Embryonic facial prominence (tissue), 1 donor: Measurements from ENCODE around the gene MMP28.

Source experiments
- DNase-seq: peaks from one replicate; pipeline ENCODE4 v3.0.0-alpha.2; 2016; ENCODE audit errors: extremely low spot score

MMP28 gene, protein sequence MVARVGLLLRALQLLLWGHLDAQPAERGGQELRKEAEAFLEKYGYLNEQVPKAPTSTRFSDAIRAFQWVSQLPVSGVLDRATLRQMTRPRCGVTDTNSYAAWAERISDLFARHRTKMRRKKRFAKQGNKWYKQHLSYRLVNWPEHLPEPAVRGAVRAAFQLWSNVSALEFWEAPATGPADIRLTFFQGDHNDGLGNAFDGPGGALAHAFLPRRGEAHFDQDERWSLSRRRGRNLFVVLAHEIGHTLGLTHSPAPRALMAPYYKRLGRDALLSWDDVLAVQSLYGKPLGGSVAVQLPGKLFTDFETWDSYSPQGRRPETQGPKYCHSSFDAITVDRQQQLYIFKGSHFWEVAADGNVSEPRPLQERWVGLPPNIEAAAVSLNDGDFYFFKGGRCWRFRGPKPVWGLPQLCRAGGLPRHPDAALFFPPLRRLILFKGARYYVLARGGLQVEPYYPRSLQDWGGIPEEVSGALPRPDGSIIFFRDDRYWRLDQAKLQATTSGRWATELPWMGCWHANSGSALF

DNA sequence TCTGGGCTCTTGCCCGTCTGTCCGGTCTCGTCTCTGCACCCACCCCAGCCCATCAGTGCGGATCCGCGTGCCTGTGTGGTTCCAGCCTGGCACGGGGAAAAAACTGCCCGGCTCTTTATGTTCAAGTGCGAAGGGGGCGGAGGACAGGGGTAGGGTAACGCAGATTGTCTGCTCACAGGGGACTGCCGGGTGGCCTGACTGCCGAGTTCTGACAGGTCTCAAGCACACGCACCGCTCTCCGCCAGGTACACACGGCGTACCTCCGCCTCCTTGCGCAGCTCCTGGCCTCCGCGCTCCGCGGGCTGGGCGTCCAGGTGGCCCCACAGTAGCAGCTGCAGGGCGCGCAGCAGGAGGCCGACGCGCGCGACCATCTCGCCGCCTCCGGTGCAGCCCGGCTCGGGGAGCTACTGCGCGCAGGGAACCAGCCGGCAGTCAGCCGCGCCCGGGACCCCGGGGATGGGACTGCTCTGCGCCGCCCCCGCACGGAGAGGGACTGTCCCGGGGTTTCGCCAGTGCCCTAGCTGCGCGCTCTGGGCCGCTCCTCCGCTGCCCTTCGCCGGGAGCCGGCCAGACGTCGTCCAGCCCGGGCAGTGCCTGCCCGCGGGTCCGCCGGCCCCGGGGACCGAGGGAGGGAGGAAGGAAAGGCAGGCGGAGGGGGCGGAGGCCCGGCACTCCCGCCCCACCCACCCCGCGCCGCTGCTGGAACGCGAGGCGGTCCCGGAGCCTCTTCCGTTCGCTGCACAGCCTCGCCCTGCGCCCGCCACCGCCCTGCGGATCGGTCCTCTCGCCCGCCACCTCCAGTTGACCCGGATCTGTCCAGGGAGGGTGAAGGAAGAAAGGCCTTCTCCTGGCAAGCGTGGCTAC lies at the start of gene MMP28:
MMP28 (minus strand) TSS at position 635 of the 864 bp plus-strand sequence; CDS start at position 371, 264 bp downstream.
- DNase-seq = no peak

DNA sequence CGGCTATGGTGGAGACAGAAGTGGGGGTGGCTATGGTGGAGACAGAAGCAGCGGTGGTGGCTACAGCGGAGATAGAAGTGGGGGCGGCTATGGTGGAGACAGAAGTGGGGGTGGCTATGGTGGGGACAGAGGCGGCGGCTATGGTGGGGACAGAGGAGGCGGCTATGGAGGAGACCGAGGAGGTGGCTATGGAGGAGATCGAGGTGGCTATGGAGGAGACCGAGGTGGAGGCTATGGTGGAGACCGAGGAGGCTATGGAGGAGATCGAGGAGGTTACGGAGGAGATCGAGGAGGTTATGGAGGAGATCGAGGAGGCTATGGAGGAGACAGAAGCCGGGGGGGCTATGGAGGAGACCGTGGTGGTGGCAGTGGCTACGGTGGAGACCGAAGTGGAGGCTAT lies 49.1 kb upstream of the MMP28 start:
- DNase-seq = no peak

DNA sequence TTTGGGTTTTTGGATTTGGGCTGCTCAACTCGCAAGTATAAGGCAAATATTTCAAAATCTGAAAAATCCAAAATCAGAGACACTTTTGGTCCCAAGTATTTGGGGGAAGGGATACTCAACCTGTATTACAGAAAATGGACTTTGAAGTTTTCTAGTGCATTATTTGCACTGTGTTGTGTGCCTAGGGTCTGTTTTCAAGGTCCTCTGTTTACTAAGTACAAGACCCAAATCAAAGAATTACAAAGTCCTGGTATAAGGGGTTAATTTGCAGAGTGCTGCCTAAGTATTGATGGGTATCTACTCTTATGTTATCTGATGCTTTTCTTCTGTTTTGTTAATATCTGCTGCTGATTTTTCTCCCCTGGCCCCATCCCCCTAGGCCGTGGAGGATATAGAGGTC lies 48.3 kb upstream of the MMP28 start:
- DNase-seq = no peak

DNA sequence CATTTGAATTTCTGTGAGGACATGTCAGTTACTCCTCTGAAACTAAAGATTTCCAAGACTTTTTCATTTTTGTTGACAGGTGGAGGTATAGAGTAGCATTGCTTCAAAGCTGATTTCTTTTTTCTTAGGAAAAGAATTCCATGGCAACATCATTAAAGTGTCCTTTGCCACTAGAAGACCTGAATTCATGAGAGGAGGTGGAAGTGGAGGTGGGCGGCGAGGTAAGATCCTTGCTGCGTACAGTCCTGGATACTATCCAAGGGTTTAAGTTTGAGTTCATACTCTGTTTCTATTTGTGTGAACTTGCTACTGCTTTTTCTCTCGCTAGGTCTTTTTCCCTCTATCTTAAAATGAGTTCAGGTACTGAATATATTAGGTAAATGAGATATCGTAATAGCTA lies 46.8 kb upstream of the MMP28 start:
- no peak for DNase-seq

DNA sequence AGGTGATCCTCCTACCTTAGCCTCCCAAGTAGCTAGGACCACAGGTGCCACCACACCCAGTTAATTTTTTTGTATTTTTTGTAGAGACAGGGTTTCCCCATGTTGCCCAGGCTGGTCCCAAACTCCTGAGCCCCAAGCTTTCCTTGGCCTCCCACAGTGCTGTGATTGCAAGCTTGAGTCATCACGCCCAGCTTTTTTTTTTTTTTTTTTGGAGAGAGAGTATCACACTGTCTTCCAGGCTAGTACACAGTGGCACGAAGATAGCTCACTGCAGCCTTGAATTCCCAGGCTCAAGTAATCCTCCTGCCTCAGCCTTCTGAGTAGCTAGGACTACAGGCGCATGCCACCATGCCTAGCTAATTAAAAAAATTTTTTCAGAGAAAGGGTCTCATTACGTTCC lies 46.1 kb upstream of the MMP28 start:
- no peak for DNase-seq

DNA sequence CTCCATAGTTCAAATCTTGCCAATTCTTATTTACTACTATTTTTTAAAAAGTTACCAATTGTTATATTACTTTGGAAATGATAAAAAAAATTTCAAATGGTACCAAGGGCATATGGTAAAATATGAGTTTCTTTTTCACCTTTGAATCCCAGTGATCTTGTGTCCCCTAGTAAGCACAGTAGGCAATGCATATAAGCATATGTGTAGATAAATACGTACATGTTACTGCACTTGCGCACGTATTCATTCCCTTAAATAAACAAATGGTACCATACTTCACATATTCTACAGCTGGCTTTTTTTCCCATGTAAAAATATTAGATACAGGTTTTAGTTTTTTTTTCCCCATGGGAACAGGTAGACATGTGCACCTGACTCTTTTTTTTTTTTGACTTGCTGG lies 45.7 kb upstream of the MMP28 start:
- no peak for DNase-seq

DNA sequence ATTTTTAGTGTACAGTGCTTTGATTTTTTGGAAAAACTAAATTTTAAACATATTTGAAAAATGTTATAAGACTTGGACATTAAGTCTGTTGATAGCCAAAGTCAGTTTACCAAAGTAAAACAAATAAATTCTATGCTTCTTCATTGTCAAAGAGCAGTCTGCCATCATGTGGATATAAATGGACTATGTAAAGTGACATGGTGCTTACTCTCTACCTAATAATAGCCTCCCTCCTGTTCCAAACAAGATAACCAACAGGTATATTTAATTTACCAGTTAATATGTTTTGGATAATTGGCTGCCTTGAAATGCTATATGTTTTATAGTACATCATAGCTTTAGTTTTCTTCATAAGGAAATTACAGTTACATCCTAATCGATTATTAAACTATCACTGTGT lies 29.8 kb upstream of the MMP28 start:
- DNase-seq = no peak

DNA sequence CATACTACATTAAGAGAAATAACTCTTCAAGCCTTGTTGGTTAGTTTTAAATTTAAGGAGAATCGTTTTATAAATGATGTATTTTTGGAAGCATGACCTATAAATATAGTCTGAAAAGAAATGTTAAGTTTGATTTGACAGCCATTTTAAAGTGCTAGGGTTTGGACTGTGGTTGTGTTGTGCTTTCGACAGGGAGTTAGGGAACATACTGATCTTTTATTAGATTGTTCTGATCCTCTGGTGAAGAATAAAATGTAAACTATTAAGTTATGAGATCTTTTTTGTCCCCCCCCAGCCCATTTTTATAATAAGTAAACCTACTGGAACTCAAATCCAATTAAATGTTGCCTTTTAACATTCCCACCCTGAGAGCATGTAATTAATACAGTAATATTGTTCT lies 25.9 kb upstream of the MMP28 start:
- DNase-seq = no peak

DNA sequence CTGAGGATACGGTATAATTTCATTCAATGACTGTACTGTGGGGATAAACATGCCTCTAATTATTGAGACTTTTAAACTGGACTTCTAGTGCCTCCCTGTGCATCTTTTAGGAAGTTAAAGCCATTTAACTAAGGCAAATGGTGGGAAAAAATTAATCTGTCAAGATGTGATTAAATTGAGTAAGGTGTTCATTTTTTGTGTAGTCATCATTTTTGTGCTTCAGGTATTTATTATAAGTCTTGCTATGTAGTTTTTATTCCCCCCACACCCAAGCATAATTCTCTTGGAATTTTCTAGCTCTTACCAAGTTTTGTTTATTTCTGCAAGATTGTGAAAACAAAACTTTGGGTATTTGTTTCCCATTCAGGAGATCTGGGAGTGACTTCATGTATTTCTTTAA lies 24.0 kb upstream of the MMP28 start:
- no peak for DNase-seq

DNA sequence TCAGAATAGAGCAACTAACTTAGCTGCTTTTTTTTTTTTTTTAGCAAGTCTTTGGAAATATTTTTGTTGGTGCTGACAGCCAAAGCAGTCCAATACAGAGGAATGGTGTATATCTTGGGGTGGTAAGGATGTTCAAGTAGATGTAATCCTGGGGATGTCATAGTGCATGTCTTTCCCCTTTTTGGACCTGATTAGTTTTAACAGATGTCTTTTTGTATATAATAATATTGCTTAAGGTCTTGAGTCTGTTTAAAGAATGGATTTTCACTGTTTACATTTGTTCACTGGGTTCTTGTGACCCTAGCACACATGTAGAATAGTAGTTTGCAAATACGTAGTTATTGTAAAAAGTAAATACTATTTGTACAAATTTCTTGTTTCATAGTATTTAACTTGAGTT lies 21.8 kb upstream of the MMP28 start:
- DNase-seq = no peak

DNA sequence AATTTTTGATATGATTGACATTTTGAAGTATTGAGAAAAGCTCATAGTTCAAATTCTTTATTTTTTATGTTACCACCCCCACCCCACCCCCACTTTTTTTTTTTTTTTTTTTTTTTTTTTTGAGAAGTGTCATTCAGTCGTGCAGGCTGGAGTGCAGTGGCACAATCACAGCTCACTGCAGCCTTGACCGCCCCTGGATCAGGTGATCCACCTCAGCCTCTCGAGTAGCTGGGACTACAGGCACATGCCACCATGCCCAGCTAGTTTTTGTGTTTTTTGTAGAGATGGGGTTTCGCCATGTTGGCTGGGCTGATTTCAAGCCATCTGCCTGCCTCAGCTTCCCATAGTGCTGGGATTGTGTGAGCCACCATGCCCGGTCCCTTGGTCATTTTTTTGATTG lies 21.3 kb upstream of the MMP28 start:
- DNase-seq = no peak

DNA sequence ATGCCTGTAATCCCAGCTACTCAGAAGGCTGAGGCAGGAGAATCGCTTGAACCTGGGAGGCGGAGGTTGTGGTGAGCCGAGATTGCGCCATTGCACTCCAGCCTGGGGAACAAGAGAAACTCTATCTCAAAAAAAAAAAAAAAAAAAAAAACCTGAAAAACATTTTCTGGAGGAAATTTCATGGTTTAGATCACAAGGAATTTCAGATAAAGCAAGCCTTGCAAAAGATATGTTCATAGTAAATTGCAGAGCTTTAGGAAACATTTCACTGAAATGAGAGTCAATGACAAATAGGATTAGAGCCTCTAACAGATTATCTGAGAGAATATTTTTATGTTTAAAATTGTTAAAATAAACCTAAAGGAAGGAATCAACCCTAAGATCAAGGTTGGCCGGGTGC lies 17.0 kb upstream of the MMP28 start:
- no peak for DNase-seq

DNA sequence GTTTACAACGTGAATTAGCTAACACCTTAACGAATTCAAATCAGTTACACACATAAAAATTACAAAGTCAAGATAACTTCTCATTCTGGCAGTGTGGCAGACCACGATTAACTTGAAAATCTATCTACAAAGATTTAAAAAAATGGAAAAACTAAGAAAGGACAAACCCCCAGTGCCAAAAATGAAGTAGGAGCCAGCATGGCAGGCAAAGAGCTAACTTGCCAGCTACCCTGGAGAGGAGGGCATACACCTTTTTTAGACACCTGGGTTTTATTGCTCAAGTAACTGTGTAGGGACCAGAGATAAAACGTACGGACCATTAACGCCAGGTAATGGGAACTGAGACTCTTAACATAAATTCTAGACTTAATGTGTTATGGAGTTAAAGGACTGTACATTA lies 16.3 kb upstream of the MMP28 start:
- DNase-seq = no peak

DNA sequence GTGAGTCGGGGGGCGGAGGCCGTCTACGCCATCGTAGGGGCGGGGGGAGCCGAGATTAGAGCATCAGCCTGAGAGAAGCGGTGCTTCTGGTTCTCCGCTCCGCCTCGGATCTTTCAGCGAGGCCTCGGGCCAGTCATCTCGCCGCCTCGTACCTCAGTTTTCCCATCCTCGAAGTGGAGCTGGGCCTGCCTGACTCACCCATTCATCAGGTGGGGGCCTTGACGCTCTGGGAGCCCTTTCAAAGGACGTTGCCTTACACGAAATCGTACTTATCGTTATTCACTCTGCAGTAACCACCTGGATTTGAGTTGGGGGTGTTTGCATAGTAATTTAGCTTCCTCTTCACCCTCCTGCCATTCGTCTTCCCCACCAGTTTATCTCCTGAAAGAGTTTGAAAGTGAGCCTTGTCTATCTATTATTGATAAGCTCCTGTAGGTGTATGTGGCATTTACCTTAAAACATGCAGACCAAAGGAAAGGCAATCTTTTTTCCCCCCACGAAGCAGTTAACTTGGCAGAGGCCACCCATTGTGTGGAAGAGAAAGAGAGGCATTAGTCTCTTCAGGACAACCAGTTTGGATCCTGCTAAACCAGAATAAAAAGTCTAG lies 14.5 kb upstream of the MMP28 start:
- DNase-seq = no peak

DNA sequence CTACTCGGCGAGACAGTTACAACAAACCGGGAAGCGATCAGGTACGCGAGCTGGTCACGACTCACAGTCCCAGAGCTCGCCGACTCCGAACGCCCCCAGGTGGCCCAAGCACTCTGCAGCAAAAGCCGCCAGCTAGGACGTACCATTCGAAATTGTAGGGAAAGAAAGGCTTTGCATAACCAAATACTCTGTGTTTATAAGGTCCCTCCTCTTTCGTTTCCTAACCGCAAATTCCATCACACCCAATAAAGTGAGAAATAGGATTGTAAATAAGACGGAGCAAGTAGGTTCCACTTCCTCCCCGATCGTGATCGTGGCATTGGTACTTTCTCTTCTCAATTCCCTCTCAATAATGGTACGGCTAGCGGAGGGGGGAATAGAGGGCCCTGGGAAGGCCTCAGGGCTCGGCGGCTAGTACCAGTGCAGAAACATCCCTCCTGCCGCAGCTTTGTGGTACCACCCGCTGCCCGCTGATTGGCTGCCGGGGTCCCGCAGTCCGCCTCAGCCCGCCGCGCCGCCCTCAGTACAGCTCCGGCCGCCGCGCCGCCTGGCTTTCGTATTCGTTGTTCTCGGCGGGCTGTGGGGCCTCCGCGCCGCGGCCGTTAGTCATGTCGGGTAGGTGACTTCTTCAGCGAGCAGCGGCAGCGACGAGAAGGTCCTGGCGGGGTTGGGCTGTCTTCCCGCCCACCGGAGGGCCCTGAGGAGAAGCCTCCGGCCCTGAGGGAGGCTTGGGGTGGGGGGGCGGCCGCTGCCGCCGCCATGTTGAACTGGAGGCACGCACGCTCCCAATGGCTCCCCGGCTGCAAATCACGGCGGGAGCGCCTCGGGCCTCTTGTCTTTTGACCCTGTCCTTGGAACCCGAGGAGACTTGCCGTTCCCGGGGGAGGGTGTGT lies 13.8 kb upstream of the MMP28 start, which contains the start of gene TAF15:
TAF15 (plus strand) TSS at position 523 of the 893 bp plus-strand sequence; CDS start at position 609, 86 bp downstream.
- DNase-seq = peak; percentile 96

DNA sequence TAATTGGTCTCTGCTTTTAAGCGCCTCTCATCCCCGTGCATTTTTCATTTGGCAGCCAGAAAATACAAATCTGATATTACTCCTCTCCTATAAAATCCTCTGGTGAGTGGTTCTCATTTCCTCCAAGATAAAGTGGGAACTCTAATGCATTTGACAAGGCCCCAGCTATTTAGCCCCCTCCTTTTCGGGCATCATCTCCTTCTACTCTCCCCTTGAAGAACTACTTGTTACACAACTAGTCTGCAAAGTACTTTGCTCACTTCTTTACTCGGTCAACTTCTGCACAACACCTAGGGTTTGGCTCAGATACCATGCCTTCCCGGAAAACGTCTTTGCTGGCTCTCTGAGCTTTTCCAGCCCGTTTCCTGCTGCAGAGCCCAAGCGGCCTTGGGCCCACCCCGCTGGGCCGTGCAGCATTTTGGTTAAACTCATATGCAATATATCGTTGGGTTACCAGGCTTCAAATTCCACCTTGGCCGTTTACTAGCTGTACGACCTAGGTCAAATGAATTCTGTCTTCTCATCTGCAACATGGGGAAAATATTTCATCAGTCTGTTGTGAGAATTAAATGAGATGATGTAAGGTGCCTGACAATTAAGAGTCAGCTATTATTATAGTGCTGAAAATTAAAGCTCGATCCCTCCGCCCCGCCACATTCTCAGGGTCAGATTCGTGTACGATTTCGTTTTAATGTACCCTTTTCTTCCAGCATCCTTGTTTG lies 13.0 kb upstream of the MMP28 start:
- DNase-seq = no peak

DNA sequence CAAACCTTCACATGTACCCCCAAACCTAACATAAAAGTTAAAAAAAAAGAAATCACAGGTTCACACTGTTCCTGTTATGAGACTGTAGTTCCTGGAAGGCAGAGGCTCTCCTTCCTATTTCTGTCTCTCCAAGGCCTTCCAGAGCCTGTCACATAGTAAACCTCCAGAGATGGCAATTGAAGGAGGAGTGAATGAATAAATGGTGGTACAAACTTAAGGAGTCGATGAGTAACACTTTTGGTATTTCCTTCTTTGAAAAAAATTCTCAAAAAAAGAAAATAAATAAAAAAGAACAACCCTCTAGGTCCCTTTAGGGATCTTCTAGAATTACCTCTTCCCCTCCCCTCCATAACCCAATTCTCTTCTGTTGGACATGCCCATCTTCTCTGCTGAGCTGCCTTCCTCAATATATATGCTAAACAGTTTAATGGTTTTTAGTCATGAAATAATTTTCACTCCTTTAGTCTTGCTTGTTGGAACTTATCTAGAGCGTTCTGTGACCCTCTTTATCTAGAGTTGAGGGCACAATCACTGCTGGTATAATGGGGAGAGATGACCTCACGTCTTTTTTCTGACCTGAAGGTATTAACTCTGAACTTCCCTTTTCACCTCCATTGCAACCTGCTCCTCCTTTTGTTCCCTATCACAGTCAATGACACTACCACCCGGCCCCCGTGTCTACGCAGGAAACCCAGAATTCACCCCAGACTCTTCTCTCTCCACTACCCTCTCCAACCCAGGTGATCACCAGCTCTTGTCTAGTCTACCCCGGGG lies 12.1 kb upstream of the MMP28 start:
- DNase-seq = no peak

DNA sequence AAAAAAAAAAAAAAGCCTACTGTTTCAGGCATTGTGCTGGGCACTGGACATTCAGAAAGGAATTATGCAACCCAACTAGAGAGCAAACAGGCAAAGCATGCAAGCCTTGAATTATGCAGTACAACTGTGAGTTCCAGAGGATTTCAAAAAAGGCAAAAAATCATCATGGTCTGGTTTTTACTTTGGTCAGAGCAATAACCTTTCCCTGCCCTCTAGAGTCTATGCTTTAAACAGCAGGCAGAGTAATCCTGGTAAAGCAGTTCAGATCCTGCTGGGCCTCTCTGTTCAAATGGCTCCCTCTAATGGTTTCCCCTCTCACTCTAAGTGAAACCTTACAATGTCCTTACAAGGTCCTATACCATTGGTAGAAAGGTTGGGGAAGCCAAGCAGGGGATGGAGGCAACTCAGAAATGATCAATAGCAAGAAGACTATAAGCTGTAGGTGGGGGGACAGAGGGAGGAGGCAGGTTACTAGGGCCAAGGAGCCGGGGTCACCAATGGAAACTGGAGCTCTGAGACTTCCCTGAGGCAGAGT lies 9.3 kb upstream of the MMP28 start:
- peak; percentile 61 for DNase-seq

DNA sequence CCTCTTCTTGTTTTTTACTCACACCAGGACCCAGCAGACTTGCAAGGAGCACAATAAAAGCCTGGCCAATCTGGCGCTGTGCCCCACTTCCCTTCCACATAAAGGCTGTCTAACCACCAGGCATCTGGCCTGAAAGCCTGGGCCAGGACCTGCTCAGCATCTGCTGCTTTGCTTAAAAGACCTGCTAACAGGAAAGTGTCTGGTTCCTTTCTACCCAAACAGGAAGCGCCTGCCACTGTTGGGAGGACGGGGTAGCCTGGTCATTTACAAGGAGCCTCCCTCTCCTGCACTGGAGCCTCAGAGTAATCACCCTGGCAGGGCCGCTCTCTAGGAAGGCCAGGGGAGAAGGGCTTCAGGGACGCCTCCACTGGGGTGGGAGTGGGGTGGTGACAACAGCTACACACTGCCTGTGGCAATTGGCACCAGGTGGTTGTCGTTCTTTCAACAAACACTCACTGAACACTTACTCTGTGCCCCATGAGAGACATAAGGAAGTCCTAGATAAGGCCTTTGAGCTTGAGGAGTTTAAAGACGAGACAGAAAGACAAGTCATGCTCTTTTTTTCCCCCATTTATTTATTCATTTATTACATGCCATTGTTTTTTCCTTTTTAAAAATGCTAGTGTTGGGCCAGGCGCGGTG lies 6.3 kb upstream of the MMP28 start:
- no peak for DNase-seq
